ENCODE measurements around the gene UBC. TPM values are rescaled to one million over a fixed set of nuclear protein-coding genes. Genes with fewer than 3 reads are reported as not detected.

Gene UBC
- total and polyA plus RNA-seq, 9 of the 15 experiments (the other 6 are each of a cell fraction or from before 2014, with no cell fraction given) = 533 to 1,153 (median 813) TPM

GRCh38 chr12:124910561-124911478 lies 3.6 kb downstream of the UBC start (continued):
- TF ChIP-seq FOXO4 (CRISPR knock-in tag; IDR thresholded peaks at IDR 0.05) (peak; percentile 83), IRF2 (CRISPR knock-in tag; IDR thresholded peaks at IDR 0.05) (no peak), FIP1L1 (IDR thresholded peaks at IDR 0.05; ENCODE audit: low read depth, low read length, poor library complexity, severe bottlenecking) (peak; percentile 71), MBD1 (CRISPR knock-in tag; IDR thresholded peaks at IDR 0.05) (peak; percentile 56; the same call in 1 of the 2 replicates), ATF4 (CRISPR knock-in tag; IDR thresholded peaks at IDR 0.05) (peak; percentile 52; the same call in 1 of the 2 replicates), ETV6 (IDR thresholded peaks at IDR 0.05; ENCODE audit: borderline replicate concordance in 1 of 2, low read depth in 2 of 2, low read length in 1 of 2) (peak in 1 of 2 experiments; percentile 62; a peak in 1 of 4 replicates), ETV6 (CRISPR knock-in tag; IDR thresholded peaks at IDR 0.05; ENCODE audit: borderline replicate concordance) (no peak), CREB5 (CRISPR knock-in tag; IDR thresholded peaks at IDR 0.05) (peak; percentile 82; the same call in 1 of the 2 replicates), MECOM (CRISPR knock-in tag; IDR thresholded peaks at IDR 0.05) (peak; percentile 45; the same call in 1 of the 2 replicates), SRSF7 (optimal IDR thresholded peaks at IDR 0.05; ENCODE audit: low read depth, low read length) (no peak), SRSF1 (IDR thresholded peaks at IDR 0.05; ENCODE audit: low read depth, low read length) (no peak), ZNF134 (CRISPR knock-in tag; conservative IDR thresholded peaks at IDR 0.05) (no peak), ZBTB9 (CRISPR knock-in tag; IDR thresholded peaks at IDR 0.05) (peak; percentile 92; the same call in 1 of the 2 replicates), RFX7 (CRISPR knock-in tag; IDR thresholded peaks at IDR 0.05) (peak; percentile 83; the same call in 1 of the 2 replicates), ASH1L (IDR thresholded peaks at IDR 0.05; ENCODE audit: borderline replicate concordance, low read depth, partially characterized antibody) (peak; percentile 6), NONO (IDR thresholded peaks at IDR 0.05; ENCODE audit: low read depth in 2 of 2, low read length in 1 of 2) (peak in 1 of 2 experiments; percentile 25; a peak in 2 of 4 replicates)

Data from K562 (cell line).